Stimulated activated CD8-positive, alpha-beta memory T cell treated with anti-CD3 and anti-CD28 coated beads, Interleukin-12 subunit alpha, Interleukin-12 subunit beta, amount 100 ng/mL, for 4 hours (primary cell): ENCODE data around the gene MAML2.
"Not testable (repeated sequence)": the region's sequence is repeated elsewhere in the genome, so short reads cannot be mapped to it uniquely, and the experiment has no call there.

Source experiments
- DNase-seq: peaks from one replicate; pipeline ENCODE4 v3.0.0-alpha.2; 2020; ENCODE audit warnings: low read depth

Gene MAML2

GRCh38 chr11:96268527-96268926 is 74.5 kb downstream of the MAML2 start:
- not testable (repeated sequence) for DNase-seq

- peak; percentile 25 for DNase-seq
These were observed 75.4 kb downstream of the MAML2 start for GRCh38 chr11:96267496-96268032.

GRCh38 chr11:96267001-96267495 is 75.9 kb downstream of the MAML2 start:
- DNase-seq: no peak

- DNase-seq: no peak
These were observed 77.0 kb downstream of the MAML2 start for GRCh38 chr11:96265972-96266371.

- no peak for DNase-seq
These were observed 77.7 kb downstream of the MAML2 start for GRCh38 chr11:96265220-96265737.

GRCh38 chr11:96264364-96264763 is 78.6 kb downstream of the MAML2 start:
- DNase-seq: no peak

- no peak for DNase-seq
These were observed 79.7 kb downstream of the MAML2 start for GRCh38 chr11:96263238-96263763.

GRCh38 chr11:96260532-96260931 is 82.5 kb downstream of the MAML2 start:
- DNase-seq: no peak

- no peak for DNase-seq
These were observed 82.9 kb downstream of the MAML2 start for GRCh38 chr11:96260067-96260511.

- DNase-seq: no peak
These were observed 83.7 kb downstream of the MAML2 start for GRCh38 chr11:96259134-96259830.

- no peak for DNase-seq
These were observed 84.7 kb downstream of the MAML2 start for GRCh38 chr11:96257972-96258934.

- no peak for DNase-seq
These were observed 86.0 kb downstream of the MAML2 start for GRCh38 chr11:96257036-96257435.

GRCh38 chr11:96256215-96257011 is 86.6 kb downstream of the MAML2 start:
- no peak for DNase-seq

GRCh38 chr11:96254854-96255253 is 88.1 kb downstream of the MAML2 start:
- no peak for DNase-seq

GRCh38 chr11:96254087-96254486 is 88.9 kb downstream of the MAML2 start:
- no peak for DNase-seq

GRCh38 chr11:96246718-96247552 is 96.1 kb downstream of the MAML2 start:
- no peak for DNase-seq

GRCh38 chr11:96242971-96243647 is 99.9 kb downstream of the MAML2 start:
- DNase-seq: peak; percentile 41

GRCh38 chr11:96242191-96242847 is 100.7 kb downstream of the MAML2 start:
- no peak for DNase-seq

GRCh38 chr11:96241331-96241841 is 101.6 kb downstream of the MAML2 start:
- no peak for DNase-seq
